Memory B cell (primary cell): Measurements from ENCODE around the gene KMT2C.

Experiments
- ATAC-seq: fragments of 150-1000 bp; cut with Tn5 transposase; 2 replicates; pipeline ENCODE4 v1.10.0; 2021; ENCODE audit warnings: low read depth, mild to moderate bottlenecking, moderate library complexity
- DNase-seq, 2 donors: peaks; one replicate each; pipeline ENCODE4 v3.0.0; 2022; ENCODE audit warnings: low spot score in 2 of 2
- H3K27ac Mint-ChIP-seq: one replicate; pipeline ENCODE4 v1.8.0; 2022; ENCODE audit warnings: mild to moderate bottlenecking, moderate library complexity, mixed read lengths
- H3K27me3 Mint-ChIP-seq: one replicate; pipeline ENCODE4 v1.8.0; 2022; ENCODE audit warnings: mixed read lengths
- H3K36me3 Mint-ChIP-seq: one replicate; pipeline ENCODE4 v1.8.0; 2022; ENCODE audit warnings: mild to moderate bottlenecking, mixed read lengths
- H3K4me1 Mint-ChIP-seq: one replicate; pipeline ENCODE4 v1.8.0; 2022; ENCODE audit warnings: mixed read lengths
- H3K4me3 Mint-ChIP-seq: one replicate; pipeline ENCODE4 v1.8.0; 2022; ENCODE audit warnings: mild to moderate bottlenecking, moderate library complexity, mixed read lengths
- H3K9me3 Mint-ChIP-seq: one replicate; pipeline ENCODE4 v1.8.0; 2022; ENCODE audit warnings: mixed read lengths

The KMT2C gene

GRCh38 chr7:152103066-152103465 lies 332.7 kb downstream of the KMT2C start:
- Mint-ChIP-seq H3K27me3 (no peaks in the 10 kb centered on the region), H3K36me3 (peaks cover 25% of the 10 kb centered on the region), H3K4me1 (no peaks in the 10 kb centered on the region), H3K27ac (no peak overlapping the region), H3K9me3 (no peaks in the 10 kb centered on the region), H3K4me3 (no peak overlapping the region)
- ATAC-seq (no peak), DNase-seq (no peak)

- ATAC-seq (no peak), DNase-seq (no peak)
- Mint-ChIP-seq H3K4me1 (no peaks in the 10 kb centered on the region), H3K27me3 (no peaks in the 10 kb centered on the region), H3K9me3 (no peaks in the 10 kb centered on the region), H3K36me3 (peaks cover 9% of the 10 kb centered on the region), H3K27ac (no peak overlapping the region), H3K4me3 (no peak overlapping the region)
These were observed 338.5 kb downstream of the KMT2C start for GRCh38 chr7:152097330-152097729.

DNA sequence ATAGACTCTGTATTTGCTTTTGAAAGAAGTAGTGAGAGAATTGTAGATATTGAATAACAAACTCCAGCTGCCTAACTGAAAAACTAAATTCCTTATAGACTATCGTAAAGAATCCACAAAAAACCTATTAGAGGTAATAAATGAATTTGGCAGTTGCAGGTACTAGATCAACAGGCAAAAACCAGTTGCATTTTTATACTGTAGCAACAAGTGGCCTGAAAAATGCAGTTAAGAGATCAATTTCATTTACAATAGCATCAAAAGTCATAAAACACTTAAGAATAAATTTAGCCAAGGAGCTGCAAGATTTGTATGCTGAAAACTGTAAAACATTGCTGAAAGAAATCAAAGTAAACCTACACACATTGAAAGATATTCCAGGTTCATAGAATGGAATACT lies 340.0 kb downstream of the KMT2C start:
- Mint-ChIP-seq H3K27ac (no peak overlapping the region), H3K36me3 (peaks cover 4% of the 10 kb centered on the region), H3K4me1 (peaks cover under 1% of the 10 kb centered on the region), H3K4me3 (no peak overlapping the region), H3K9me3 (no peaks in the 10 kb centered on the region), H3K27me3 (no peaks in the 10 kb centered on the region)
- DNase-seq (no peak), ATAC-seq (no peak)

- peaks cover 4% of the 10 kb centered on the region for H3K4me1 Mint-ChIP-seq
- peaks cover 14% of the 10 kb centered on the region for H3K36me3 Mint-ChIP-seq
- H3K27ac Mint-ChIP-seq = no peak overlapping the region
- H3K4me3 Mint-ChIP-seq = no peak overlapping the region
- no peaks in the 10 kb centered on the region for H3K27me3 Mint-ChIP-seq
- DNase-seq (no peak), ATAC-seq (no peak)
- peaks cover 2% of the 10 kb centered on the region for H3K9me3 Mint-ChIP-seq
These were observed 342.1 kb downstream of the KMT2C start for GRCh38 chr7:152093717-152094116.

DNA sequence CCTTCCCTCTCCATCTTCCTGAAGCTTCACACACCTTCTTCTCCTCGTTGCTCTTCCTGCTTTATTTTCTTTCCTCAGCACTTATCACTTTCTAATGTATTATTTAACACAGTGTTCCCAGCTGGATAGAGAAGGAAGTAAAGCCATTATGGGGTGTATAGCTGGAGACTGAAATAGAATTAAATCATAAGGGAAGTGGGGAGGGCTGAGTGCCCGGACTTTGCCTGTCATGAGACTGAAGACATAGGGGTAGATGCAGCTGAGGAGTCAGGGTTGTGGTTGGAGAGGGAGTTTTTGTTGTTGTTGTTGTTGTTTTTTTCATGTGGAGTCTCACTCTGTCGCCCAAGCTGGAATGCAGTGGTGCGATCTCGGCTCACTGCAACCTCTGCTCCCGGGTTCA lies 345.1 kb downstream of the KMT2C start:
- Mint-ChIP-seq H3K9me3 (peaks cover 6% of the 10 kb centered on the region), H3K27me3 (no peaks in the 10 kb centered on the region), H3K27ac (no peak overlapping the region), H3K4me1 (peaks cover 6% of the 10 kb centered on the region), H3K36me3 (peaks cover 18% of the 10 kb centered on the region), H3K4me3 (no peak overlapping the region)
- ATAC-seq = no peak
- DNase-seq = no peak

- H3K27me3 Mint-ChIP-seq = no peaks in the 10 kb centered on the region
- H3K27ac Mint-ChIP-seq = no peak overlapping the region
- H3K9me3 Mint-ChIP-seq = peaks cover 6% of the 10 kb centered on the region
- DNase-seq (no peak), ATAC-seq (no peak)
- H3K36me3 Mint-ChIP-seq = peaks cover 22% of the 10 kb centered on the region
- H3K4me3 Mint-ChIP-seq = no peak overlapping the region
- H3K4me1 Mint-ChIP-seq = peaks cover 6% of the 10 kb centered on the region
These were observed 346.6 kb downstream of the KMT2C start for GRCh38 chr7:152089183-152089582.

- Mint-ChIP-seq H3K27me3 (no peaks in the 10 kb centered on the region), H3K4me1 (peaks cover 8% of the 10 kb centered on the region), H3K4me3 (no peak overlapping the region), H3K36me3 (peaks cover 28% of the 10 kb centered on the region), H3K9me3 (peaks cover 10% of the 10 kb centered on the region), H3K27ac (no peak overlapping the region)
- ATAC-seq (no peak), DNase-seq (no peak)
These were observed 349.3 kb downstream of the KMT2C start for GRCh38 chr7:152086513-152086912.

DNA sequence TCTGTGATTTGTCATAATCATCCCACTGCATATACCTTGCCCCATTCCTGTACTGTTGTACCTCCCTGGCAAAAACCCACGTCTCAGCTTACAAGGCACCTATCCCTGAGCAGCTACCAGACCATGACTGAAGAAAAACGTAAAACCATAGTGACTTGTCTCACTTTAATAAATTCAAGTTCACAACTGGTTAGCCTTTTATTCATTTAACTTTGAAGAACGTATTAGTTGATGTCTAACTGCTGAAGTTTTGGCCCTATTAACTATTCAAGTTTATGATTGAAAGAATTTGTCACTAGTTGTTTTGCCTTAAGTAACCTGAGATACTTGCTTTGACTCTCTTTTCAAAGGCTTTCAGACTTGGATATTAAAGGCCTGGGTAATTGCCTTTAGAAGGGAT lies 350.7 kb downstream of the KMT2C start:
- H3K4me3 Mint-ChIP-seq = no peak overlapping the region
- ATAC-seq = no peak
- DNase-seq = no peak
- peaks cover 25% of the 10 kb centered on the region for H3K36me3 Mint-ChIP-seq
- peaks cover 10% of the 10 kb centered on the region for H3K9me3 Mint-ChIP-seq
- no peak overlapping the region for H3K27ac Mint-ChIP-seq
- H3K4me1 Mint-ChIP-seq = peaks cover 4% of the 10 kb centered on the region
- no peaks in the 10 kb centered on the region for H3K27me3 Mint-ChIP-seq
